Neuronal stem cell (in vitro differentiated cells): ENCODE results near the gene BBS12.

Source experiments
- DNase-seq: peaks from one replicate; pipeline ENCODE4 v3.0.0-alpha.2; 2013; ENCODE audit warnings: low spot score
- H2AFZ ChIP-seq: one replicate; pipeline ENCODE4 v1.6.1; 2013; ENCODE audit warnings: mild to moderate bottlenecking, low read length, inconsistent platforms
- H2AK5ac ChIP-seq: 2 replicates; pipeline ENCODE4 v1.6.1; 2013; ENCODE audit warnings: low read depth, mild to moderate bottlenecking, inconsistent platforms, low read length, moderate library complexity, mixed read lengths
- H2BK120ac ChIP-seq: 2 replicates; pipeline ENCODE4 v1.6.1; 2013; ENCODE audit warnings: low read depth, mild to moderate bottlenecking, inconsistent platforms, low read length, moderate library complexity, mixed read lengths
- H2BK12ac ChIP-seq: one replicate; pipeline ENCODE4 v1.6.1; 2013; ENCODE audit warnings: low read length, inconsistent platforms
- H2BK15ac ChIP-seq: 2 replicates; pipeline ENCODE4 v1.6.1; 2013; ENCODE audit warnings: mild to moderate bottlenecking, low read length, inconsistent platforms, mixed read lengths
- H2BK5ac ChIP-seq: one replicate; pipeline ENCODE4 v1.6.1; 2013; ENCODE audit warnings: inconsistent platforms, mild to moderate bottlenecking, low read length, moderate library complexity
- H3K14ac ChIP-seq: one replicate; pipeline ENCODE4 v1.6.1; 2013; ENCODE audit warnings: low read length, inconsistent platforms
- H3K18ac ChIP-seq: 2 replicates; pipeline ENCODE4 v1.6.1; 2013; ENCODE audit warnings: low read length, inconsistent platforms
- H3K23ac ChIP-seq: 2 replicates; pipeline ENCODE4 v1.6.1; 2013; ENCODE audit warnings: low read depth, mild to moderate bottlenecking, mixed read lengths, low read length, inconsistent platforms; ENCODE audit not compliant: poor library complexity
- H3K27ac ChIP-seq: replicated peaks from 3 replicates; pipeline ENCODE4 v1.5.1; 2013; ENCODE audit warnings: low read length, inconsistent platforms
- H3K27me3 ChIP-seq, 3 experiments: 2 replicates each; pipeline ENCODE4 v1.6.1; 2013; ENCODE audit warnings: low read length in 3 of 3, mild to moderate bottlenecking in 2 of 3, inconsistent platforms in 1 of 3, low read depth in 1 of 3, mixed read lengths in 1 of 3, moderate library complexity in 1 of 3; ENCODE audit not compliant: control insufficient read depth in 3 of 3, insufficient read depth in 3 of 3
- H3K36me3 ChIP-seq, 2 donors: replicated peaks in 1 of 2; 2 replicates each; pipeline ENCODE4 v1.6.1; 2013; ENCODE audit warnings: low read length in 2 of 2; ENCODE audit not compliant: control insufficient read depth in 2 of 2, insufficient read depth in 2 of 2
- H3K4ac ChIP-seq: 2 replicates; pipeline ENCODE4 v1.6.1; 2013; ENCODE audit warnings: inconsistent platforms, mild to moderate bottlenecking, low read length, moderate library complexity
- H3K4me1 ChIP-seq, 2 donors: 1 replicate in 1 of 2; 2 replicates in 1 of 2; pipeline ENCODE4 v1.6.1; 2013; ENCODE audit warnings: low read length in 2 of 2, low read depth in 1 of 2; ENCODE audit not compliant: control insufficient read depth in 2 of 2, insufficient read depth in 1 of 2
- H3K4me2 ChIP-seq: one replicate; pipeline ENCODE4 v1.6.1; 2013; ENCODE audit warnings: mild to moderate bottlenecking, low read length, inconsistent platforms; ENCODE audit not compliant: insufficient read depth, poor library complexity, severe bottlenecking
- H3K4me3 ChIP-seq, 2 donors: 2 replicates each; pipeline ENCODE4 v1.5.1; 2013; ENCODE audit warnings: low read length in 2 of 2, mild to moderate bottlenecking in 2 of 2, inconsistent platforms in 1 of 2, moderate library complexity in 1 of 2
- H3K79me1 ChIP-seq: one replicate; pipeline ENCODE4 v1.6.1; 2013; ENCODE audit warnings: low read depth, mild to moderate bottlenecking, inconsistent platforms, low read length, moderate library complexity
- H3K9ac ChIP-seq: one replicate; pipeline ENCODE4 v1.6.1; 2013; ENCODE audit warnings: mild to moderate bottlenecking, low read depth, low read length, inconsistent platforms; ENCODE audit not compliant: poor library complexity
- H3K9me3 ChIP-seq, 2 donors: replicated peaks in 1 of 2; 2 replicates each; pipeline versions ENCODE3 to v1.6.1; 2013; ENCODE audit warnings: low read length in 2 of 2, mild to moderate bottlenecking in 2 of 2, inconsistent platforms in 1 of 2, low read depth in 1 of 2, mixed read lengths in 1 of 2, moderate library complexity in 1 of 2; ENCODE audit not compliant: control insufficient read depth in 2 of 2, insufficient read depth in 1 of 2
- H4K8ac ChIP-seq: one replicate; pipeline ENCODE4 v1.6.1; 2013; ENCODE audit warnings: low read depth, mild to moderate bottlenecking, inconsistent platforms, low read length, moderate library complexity
- H4K91ac ChIP-seq: one replicate; pipeline ENCODE4 v1.6.1; 2013; ENCODE audit warnings: low read length, low read depth, mild to moderate bottlenecking, inconsistent platforms; ENCODE audit not compliant: poor library complexity

The BBS12 gene

DNA sequence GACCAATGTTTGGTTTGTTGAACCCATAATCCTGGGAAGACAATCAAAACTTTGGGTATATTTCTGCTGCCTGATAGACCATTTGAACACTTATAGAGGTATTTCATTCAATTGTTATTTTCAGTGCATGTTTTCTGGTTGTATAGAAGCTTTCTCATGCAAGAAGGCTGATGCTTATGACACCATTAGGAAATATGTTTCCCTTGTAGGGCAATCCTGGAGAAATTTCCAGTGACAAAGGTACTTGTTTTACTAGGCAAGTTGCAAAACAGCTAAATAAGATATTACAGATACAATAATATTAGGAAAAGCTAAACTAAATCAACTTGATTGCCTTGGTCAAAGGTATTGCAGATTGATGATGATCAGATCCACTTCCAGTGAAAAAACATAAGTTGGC, 61.3 kb downstream of the BBS12 start:
- no peak overlapping the region for H3K4ac ChIP-seq
- peaks cover 0 to 2% of the 10 kb centered on the region in 2 donors for H3K9me3 ChIP-seq
- DNase-seq: no peak
- H2AFZ ChIP-seq: no peak overlapping the region
- no peak overlapping the region for H3K4me2 ChIP-seq
- peaks cover 8 to 10% of the 10 kb centered on the region in 2 donors for H3K4me1 ChIP-seq
- no peak overlapping the region for H3K9ac ChIP-seq
- H2BK15ac ChIP-seq: no peak overlapping the region
- H3K18ac ChIP-seq: no peak overlapping the region
- no peak overlapping the region for H4K8ac ChIP-seq
- H3K27ac ChIP-seq: no peak overlapping the region
- H2BK5ac ChIP-seq: no peak overlapping the region
- H3K27me3 ChIP-seq: no peaks in the 10 kb centered on the region
- no peaks in the 10 kb centered on the region for H3K79me1 ChIP-seq
- no peak overlapping the region for H3K4me3 ChIP-seq
- H4K91ac ChIP-seq: no peak overlapping the region
- no peaks in the 10 kb centered on the region for H3K36me3 ChIP-seq
- no peak overlapping the region for H2BK120ac ChIP-seq
- H2BK12ac ChIP-seq: no peak overlapping the region
- no peak overlapping the region for H3K14ac ChIP-seq
- no peak overlapping the region for H3K23ac ChIP-seq
- no peak overlapping the region for H2AK5ac ChIP-seq
